ENCODE results near the gene FAM111A. TPM values are rescaled to one million over a fixed set of nuclear protein-coding genes. Genes with fewer than 3 reads are reported as not detected.

FAM111A gene
- polyA plus RNA-seq, 4 donors, result 16.2 to 77.1 (median 18.7) TPM

DNA sequence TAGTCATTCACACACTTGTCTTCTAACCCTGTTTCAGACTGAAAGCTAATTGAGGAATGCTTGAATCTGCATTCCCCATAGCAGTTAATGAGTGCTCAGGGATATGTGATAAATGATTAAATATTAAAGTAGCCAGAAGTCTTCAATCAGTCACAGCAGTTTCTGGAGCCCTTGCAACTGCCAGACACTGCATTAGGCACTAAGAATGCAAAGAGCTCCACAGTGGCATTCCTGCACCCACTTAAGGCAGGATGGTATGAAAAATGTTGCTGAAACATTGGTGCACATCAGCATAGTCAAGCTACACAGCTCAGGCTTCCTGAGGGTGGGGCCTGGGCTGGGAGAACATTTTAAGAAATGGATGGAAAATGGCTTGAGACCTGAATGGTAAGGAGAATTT is 35.7 kb downstream of the FAM111A start:
- DNase-seq, result no peak
- FAIRE-seq, result no peak
- no peak overlapping the region for H3K4me3 ChIP-seq (ENCODE audit: low read depth in 1 of 3, low read length in 3 of 3)
- H3K9me3 ChIP-seq (ENCODE audit: control insufficient read depth in 2 of 2, insufficient read depth in 1 of 2, low read depth in 1 of 2, low read length in 1 of 2), result peaks cover 0 to 8% of the 10 kb centered on the region in 2 donors
- no peaks in the 10 kb centered on the region for H3K27me3 ChIP-seq (ENCODE audit: control insufficient read depth in 3 of 3, insufficient read depth in 3 of 3, low read length in 3 of 3)
- H3K36me3 ChIP-seq (ENCODE audit: control insufficient read depth in 3 of 3, insufficient read depth in 2 of 3, low read depth in 1 of 3, low read length in 3 of 3), result peaks cover 0 to 38% (median 3%) of the 10 kb centered on the region in 3 donors
- peaks cover 7 to 54% (median 10%) of the 10 kb centered on the region in 3 donors for H3K4me1 ChIP-seq (ENCODE audit: control insufficient read depth in 3 of 3, insufficient read depth in 2 of 3, low read depth in 1 of 3, low read length in 2 of 3)
- no peak overlapping the region for H3K27ac ChIP-seq (ENCODE audit: low read depth in 1 of 3, low read length in 2 of 3)

DNA sequence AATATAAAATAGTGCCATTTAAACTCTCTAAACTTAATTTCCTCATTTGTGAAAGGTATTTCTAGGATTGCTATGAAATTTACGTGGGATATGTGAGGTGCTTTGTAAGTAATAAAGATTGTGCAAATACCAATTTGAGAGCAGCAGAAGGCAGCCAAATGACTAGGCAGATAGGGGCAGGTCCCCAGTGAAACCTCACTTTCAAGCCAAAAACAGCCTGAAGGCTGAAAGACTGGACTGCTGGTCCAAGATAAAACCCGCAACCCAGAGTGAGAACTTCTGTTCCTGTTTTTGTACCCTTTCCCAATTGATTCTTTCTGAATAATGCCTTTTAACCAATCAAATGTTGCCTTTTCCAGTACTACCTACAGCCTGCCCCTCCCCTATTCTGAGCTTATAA is 36.5 kb downstream of the FAM111A start:
- FAIRE-seq (no peak), DNase-seq (no peak)
- Histone ChIP-seq H3K27me3 (ENCODE audit: control insufficient read depth in 3 of 3, insufficient read depth in 3 of 3, low read length in 3 of 3) (no peaks in the 10 kb centered on the region), H3K4me1 (ENCODE audit: control insufficient read depth in 3 of 3, insufficient read depth in 2 of 3, low read depth in 1 of 3, low read length in 2 of 3) (peaks cover 7 to 57% (median 10%) of the 10 kb centered on the region in 3 donors), H3K36me3 (ENCODE audit: control insufficient read depth in 3 of 3, insufficient read depth in 2 of 3, low read depth in 1 of 3, low read length in 3 of 3) (peaks cover 0 to 45% (median 3%) of the 10 kb centered on the region in 3 donors), H3K9me3 (ENCODE audit: control insufficient read depth in 2 of 2, insufficient read depth in 1 of 2, low read depth in 1 of 2, low read length in 1 of 2) (peaks cover 0 to 8% of the 10 kb centered on the region in 2 donors), H3K27ac (ENCODE audit: low read depth in 1 of 3, low read length in 2 of 3) (no peak overlapping the region), H3K4me3 (ENCODE audit: low read depth in 1 of 3, low read length in 3 of 3) (no peak overlapping the region)
- WGBS, 3 donors, result 84 to 89% (median 86%) methylated on average over 2 of the region's 2 CpGs

DNA sequence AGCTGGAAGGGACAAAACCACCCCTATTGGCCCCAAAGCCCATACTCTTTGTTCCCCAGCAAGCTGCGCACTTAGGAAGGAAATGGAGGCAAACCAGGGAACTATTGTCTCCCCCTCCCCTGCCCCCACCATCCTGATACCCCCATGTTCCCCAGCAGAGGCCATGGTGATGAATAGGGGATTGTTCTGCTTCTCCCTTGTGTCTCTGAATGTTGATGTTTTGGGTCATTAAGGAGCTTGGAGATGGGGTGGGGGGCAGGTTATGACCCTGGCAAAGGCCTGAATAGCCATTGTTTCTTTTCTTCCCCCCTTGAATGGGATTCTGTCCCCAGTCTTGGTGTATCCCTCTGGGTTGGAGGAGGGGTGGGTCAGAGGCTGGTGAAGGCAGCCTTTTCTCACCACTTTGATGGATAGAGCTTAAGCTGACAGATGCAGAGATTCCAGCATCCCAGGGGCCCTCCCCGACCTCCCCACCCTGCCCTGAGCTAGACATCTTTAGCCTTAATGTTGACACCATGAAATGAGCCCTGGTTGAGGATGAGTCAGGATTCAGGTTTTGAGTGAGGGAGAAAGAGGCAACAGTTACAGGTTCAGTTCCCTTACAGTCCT is 37.6 kb downstream of the FAM111A start:
- Histone ChIP-seq H3K4me3 (ENCODE audit: low read depth in 1 of 3, low read length in 3 of 3) (no peak overlapping the region), H3K4me1 (ENCODE audit: control insufficient read depth in 3 of 3, insufficient read depth in 2 of 3, low read depth in 1 of 3, low read length in 2 of 3) (peaks cover 7 to 59% (median 7%) of the 10 kb centered on the region in 3 donors), H3K27me3 (ENCODE audit: control insufficient read depth in 3 of 3, insufficient read depth in 3 of 3, low read length in 3 of 3) (no peaks in the 10 kb centered on the region), H3K9me3 (ENCODE audit: control insufficient read depth in 2 of 2, insufficient read depth in 1 of 2, low read depth in 1 of 2, low read length in 1 of 2) (peaks cover 0 to 8% of the 10 kb centered on the region in 2 donors), H3K27ac (ENCODE audit: low read depth in 1 of 3, low read length in 2 of 3) (no peak overlapping the region), H3K36me3 (ENCODE audit: control insufficient read depth in 3 of 3, insufficient read depth in 2 of 3, low read depth in 1 of 3, low read length in 3 of 3) (peaks cover 0 to 54% (median 3%) of the 10 kb centered on the region in 3 donors)
- 79 to 92% (median 82%) methylated on average over 2 of the region's 2 CpGs for WGBS, 3 donors
- DNase-seq (no peak), FAIRE-seq (no peak)

DNA sequence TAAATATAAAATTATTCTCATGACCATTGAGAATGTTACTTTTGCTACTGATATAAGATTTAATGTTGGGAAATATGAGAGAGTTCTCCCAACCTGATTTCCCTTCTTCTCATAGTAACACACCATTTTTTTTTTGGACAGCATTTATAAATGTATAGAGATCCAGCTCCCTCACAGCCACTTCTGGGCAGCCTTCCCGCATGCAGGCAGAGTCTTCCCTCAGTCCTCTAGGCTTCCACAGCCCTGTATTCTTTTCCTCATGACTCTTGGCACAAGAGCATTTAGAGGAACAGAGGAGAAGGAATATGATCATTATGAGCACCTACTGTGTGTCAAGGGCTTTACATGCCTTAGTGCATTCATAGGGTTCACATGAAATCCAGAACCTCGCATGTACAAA is 38.3 kb downstream of the FAM111A start:
- peaks cover 3 to 59% (median 4%) of the 10 kb centered on the region in 3 donors for H3K4me1 ChIP-seq (ENCODE audit: control insufficient read depth in 3 of 3, insufficient read depth in 2 of 3, low read depth in 1 of 3, low read length in 2 of 3)
- DNase-seq (no peak), FAIRE-seq (no peak)
- no peaks in the 10 kb centered on the region for H3K27me3 ChIP-seq (ENCODE audit: control insufficient read depth in 3 of 3, insufficient read depth in 3 of 3, low read length in 3 of 3)
- peaks cover 0 to 8% of the 10 kb centered on the region in 2 donors for H3K9me3 ChIP-seq (ENCODE audit: control insufficient read depth in 2 of 2, insufficient read depth in 1 of 2, low read depth in 1 of 2, low read length in 1 of 2)
- WGBS, 3 donors, result 80 to 85% (median 81%) methylated on average over 2 of the region's 2 CpGs
- peaks cover 0 to 55% (median 3%) of the 10 kb centered on the region in 3 donors for H3K36me3 ChIP-seq (ENCODE audit: control insufficient read depth in 3 of 3, insufficient read depth in 2 of 3, low read depth in 1 of 3, low read length in 3 of 3)
- H3K27ac ChIP-seq (ENCODE audit: low read depth in 1 of 3, low read length in 2 of 3), result no peak overlapping the region
- H3K4me3 ChIP-seq (ENCODE audit: low read depth in 1 of 3, low read length in 3 of 3), result no peak overlapping the region

DNA sequence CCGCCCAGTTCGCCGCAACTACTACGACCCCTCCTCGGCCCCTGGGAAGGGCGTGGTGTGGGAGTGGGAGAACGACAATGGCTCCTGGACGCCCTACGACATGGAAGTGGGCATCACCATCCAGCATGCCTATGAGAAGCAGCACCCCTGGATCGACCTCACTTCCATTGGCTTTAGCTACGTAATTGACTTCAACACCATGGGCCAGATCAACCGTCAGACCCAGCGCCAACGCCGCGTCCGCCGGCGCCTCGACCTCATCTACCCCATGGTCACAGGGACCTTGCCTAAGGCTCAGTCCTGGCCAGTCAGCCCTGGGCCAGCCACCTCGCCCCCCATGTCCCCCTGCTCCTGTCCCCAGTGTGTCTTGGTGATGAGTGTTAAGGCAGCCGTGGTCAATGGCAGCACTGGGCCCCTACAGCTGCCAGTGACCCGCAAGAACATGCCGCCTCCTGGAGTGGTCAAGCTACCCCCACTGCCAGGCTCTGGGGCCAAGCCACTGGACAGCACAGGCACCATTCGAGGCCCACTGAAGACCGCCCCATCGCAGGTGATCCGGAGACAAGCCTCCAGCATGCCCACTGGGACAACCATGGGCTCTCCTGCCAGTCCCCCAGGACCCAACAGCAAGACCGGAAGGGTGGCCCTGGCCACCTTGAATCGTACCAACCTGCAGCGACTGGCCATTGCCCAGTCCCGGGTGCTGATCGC is 39.2 kb downstream of the FAM111A start:
- peaks cover 0 to 59% (median 3%) of the 10 kb centered on the region in 3 donors for H3K36me3 ChIP-seq (ENCODE audit: control insufficient read depth in 3 of 3, insufficient read depth in 2 of 3, low read depth in 1 of 3, low read length in 3 of 3)
- H3K4me3 ChIP-seq (ENCODE audit: low read depth in 1 of 3, low read length in 3 of 3), result no peak overlapping the region
- peak overlapping the region in 1 of 3 donors; percentile 18 for H3K27ac ChIP-seq (ENCODE audit: low read depth in 1 of 3, low read length in 2 of 3)
- WGBS, 3 donors, result 90 to 94% (median 90%) methylated on average over 33 of the region's 33 CpGs
- no peak for FAIRE-seq
- H3K9me3 ChIP-seq (ENCODE audit: control insufficient read depth in 2 of 2, insufficient read depth in 1 of 2, low read depth in 1 of 2, low read length in 1 of 2), result peaks cover 0 to 8% of the 10 kb centered on the region in 2 donors
- no peaks in the 10 kb centered on the region for H3K27me3 ChIP-seq (ENCODE audit: control insufficient read depth in 3 of 3, insufficient read depth in 3 of 3, low read length in 3 of 3)
- H3K4me1 ChIP-seq (ENCODE audit: control insufficient read depth in 3 of 3, insufficient read depth in 2 of 3, low read depth in 1 of 3, low read length in 2 of 3), result peaks cover 0 to 59% (median 6%) of the 10 kb centered on the region in 3 donors
- DNase-seq, result no peak

DNA sequence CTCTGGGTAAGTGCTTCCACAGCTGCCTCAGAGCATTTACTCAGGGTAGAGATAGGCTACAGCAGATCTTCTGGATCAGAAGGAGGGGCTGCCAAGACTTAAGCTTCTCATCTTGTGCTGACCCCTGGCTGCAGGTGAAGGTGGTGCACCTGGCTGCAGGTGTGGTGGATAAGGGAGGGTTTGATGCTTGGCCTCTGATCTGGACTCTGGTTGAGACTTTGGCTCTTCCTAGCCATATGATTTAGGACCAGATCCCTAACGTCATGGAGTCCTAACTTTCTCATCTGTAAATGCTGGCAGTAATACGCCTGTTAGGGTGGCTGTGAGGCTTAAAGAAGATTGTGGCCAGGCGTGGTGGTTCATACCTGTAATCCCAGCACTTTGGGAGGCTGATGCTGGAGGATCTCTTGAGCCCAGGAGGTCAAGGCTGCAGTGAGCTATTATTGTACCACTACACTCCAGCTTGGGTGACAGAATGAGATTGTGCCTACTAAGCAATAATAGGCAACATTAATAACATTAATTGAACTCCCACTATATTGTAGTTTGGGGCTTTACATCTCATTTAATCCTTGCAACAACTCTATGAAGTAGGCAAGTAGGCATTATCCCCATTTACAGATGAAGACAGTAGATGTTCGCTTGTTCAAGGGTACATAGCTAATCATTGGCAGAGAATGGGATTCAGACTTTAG is 39.9 kb downstream of the FAM111A start:
- H3K36me3 ChIP-seq (ENCODE audit: control insufficient read depth in 3 of 3, insufficient read depth in 2 of 3, low read depth in 1 of 3, low read length in 3 of 3), result peaks cover 0 to 62% (median 3%) of the 10 kb centered on the region in 3 donors

DNA sequence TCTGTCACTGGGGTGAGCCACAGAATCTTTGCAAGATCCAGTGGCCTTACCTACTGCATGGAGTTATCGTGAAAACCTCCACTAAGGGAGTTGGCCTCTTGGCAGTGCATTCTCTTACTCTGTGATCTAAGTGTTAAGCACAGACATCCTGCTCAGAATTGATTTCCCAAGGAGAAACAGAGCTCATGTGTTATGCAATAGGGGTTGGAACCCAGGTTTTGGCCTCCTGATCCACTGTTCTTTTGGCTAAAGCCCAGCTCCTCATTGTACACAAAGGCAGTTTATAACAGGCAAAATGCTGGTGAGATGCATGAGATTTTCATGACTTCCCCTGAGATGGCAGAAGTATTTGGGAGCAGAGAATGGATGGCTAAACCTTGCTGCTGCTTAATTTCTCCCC is 41.1 kb downstream of the FAM111A start:
- no peaks in the 10 kb centered on the region for H3K27me3 ChIP-seq (ENCODE audit: control insufficient read depth in 3 of 3, insufficient read depth in 3 of 3, low read length in 3 of 3)
- H3K4me3 ChIP-seq (ENCODE audit: low read depth in 1 of 3, low read length in 3 of 3), result no peak overlapping the region
- DNase-seq (peak in 1 of 2 donors; percentile 12), FAIRE-seq (no peak)
- H3K9me3 ChIP-seq (ENCODE audit: control insufficient read depth in 2 of 2, insufficient read depth in 1 of 2, low read depth in 1 of 2, low read length in 1 of 2), result peaks cover 0 to 8% of the 10 kb centered on the region in 2 donors
- H3K36me3 ChIP-seq (ENCODE audit: control insufficient read depth in 3 of 3, insufficient read depth in 2 of 3, low read depth in 1 of 3, low read length in 3 of 3), result peaks cover 0 to 70% (median 3%) of the 10 kb centered on the region in 3 donors
- 20 to 42% (median 27%) methylated on average over 1 of the region's 1 CpG for WGBS, 3 donors
- peak overlapping the region in 2 of 3 donors; percentile 28 to 96 for H3K27ac ChIP-seq (ENCODE audit: low read depth in 1 of 3, low read length in 2 of 3)
- H3K4me1 ChIP-seq (ENCODE audit: control insufficient read depth in 3 of 3, insufficient read depth in 2 of 3, low read depth in 1 of 3, low read length in 2 of 3), result peaks cover 5 to 68% (median 8%) of the 10 kb centered on the region in 3 donors

More for the DNA sequence above, 39.9 kb downstream of the FAM111A start:
- peak; percentile 86 to 90 for DNase-seq
- peaks cover 0 to 8% of the 10 kb centered on the region in 2 donors for H3K9me3 ChIP-seq (ENCODE audit: control insufficient read depth in 2 of 2, insufficient read depth in 1 of 2, low read depth in 1 of 2, low read length in 1 of 2)
- FAIRE-seq, result no peak
- 46 to 70% (median 47%) methylated on average over 4 of the region's 4 CpGs for WGBS, 3 donors
- no peaks in the 10 kb centered on the region for H3K27me3 ChIP-seq (ENCODE audit: control insufficient read depth in 3 of 3, insufficient read depth in 3 of 3, low read length in 3 of 3)
- H3K27ac ChIP-seq (ENCODE audit: low read depth in 1 of 3, low read length in 2 of 3), result peak overlapping the region in 2 of 3 donors; percentile 33 to 59
- H3K4me1 ChIP-seq (ENCODE audit: control insufficient read depth in 3 of 3, insufficient read depth in 2 of 3, low read depth in 1 of 3, low read length in 2 of 3), result peaks cover 4 to 63% (median 8%) of the 10 kb centered on the region in 3 donors
- no peak overlapping the region for H3K4me3 ChIP-seq (ENCODE audit: low read depth in 1 of 3, low read length in 3 of 3)

DNA sequence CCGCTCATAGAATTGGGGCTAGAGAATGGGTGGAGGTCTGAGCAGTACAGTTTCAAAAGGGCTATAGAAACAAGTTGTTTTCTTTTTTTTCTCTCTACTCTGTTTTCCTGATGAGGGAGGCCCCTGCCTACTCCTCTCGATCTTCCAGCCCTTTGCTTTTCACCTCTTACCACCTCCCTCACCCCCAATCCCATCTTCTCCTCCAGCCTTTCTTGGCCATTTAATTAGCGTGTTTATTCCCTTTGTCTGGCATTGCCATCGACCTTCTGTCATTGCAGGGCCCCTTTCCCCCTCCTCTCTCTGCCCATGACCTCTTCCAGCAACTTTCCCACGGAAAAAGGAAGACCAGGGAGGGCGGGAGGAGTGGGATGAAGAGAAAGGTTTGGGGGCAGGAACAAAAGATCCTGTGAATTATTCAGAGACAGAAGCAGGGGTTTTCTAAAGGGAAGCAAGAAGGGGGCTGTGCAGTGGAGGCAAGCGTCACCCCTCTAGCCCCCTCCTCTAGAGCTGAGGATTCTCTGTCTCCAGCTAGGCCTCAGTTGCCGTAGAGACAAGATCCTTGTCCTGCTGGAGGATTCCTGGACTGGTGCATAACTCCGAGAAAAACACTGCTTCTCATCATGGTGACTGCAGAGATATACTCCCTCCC is 42.2 kb downstream of the FAM111A start:
- H3K9me3 ChIP-seq (ENCODE audit: control insufficient read depth in 2 of 2, insufficient read depth in 1 of 2, low read depth in 1 of 2, low read length in 1 of 2), result no peaks in the 10 kb centered on the region
- peak overlapping the region in 1 of 3 donors; percentile 31 for H3K4me3 ChIP-seq (ENCODE audit: low read depth in 1 of 3, low read length in 3 of 3)
- no peak for FAIRE-seq
- WGBS, 3 donors, result 25 to 51% (median 48%) methylated on average over 9 of the region's 9 CpGs
- DNase-seq, result no peak
- peak overlapping the region; percentile 53 to 96 (median 96) for H3K27ac ChIP-seq (ENCODE audit: low read depth in 1 of 3, low read length in 2 of 3)
- H3K4me1 ChIP-seq (ENCODE audit: control insufficient read depth in 3 of 3, insufficient read depth in 2 of 3, low read depth in 1 of 3, low read length in 2 of 3), result peaks cover 5 to 77% (median 11%) of the 10 kb centered on the region in 3 donors
- peaks cover 3 to 73% (median 3%) of the 10 kb centered on the region in 3 donors for H3K36me3 ChIP-seq (ENCODE audit: control insufficient read depth in 3 of 3, insufficient read depth in 2 of 3, low read depth in 1 of 3, low read length in 3 of 3)
- no peaks in the 10 kb centered on the region for H3K27me3 ChIP-seq (ENCODE audit: control insufficient read depth in 3 of 3, insufficient read depth in 3 of 3, low read length in 3 of 3)

Data from small intestine (tissue), 7 donors.